Smooth muscle cell (in vitro differentiated cells): ENCODE measurements around the gene AGAP2. TPM values are rescaled to one million over a fixed set of nuclear protein-coding genes. Genes with fewer than 3 reads are reported as not detected.

Experiments used
- DNase-seq: peaks from one replicate; lab custom pipeline; 2025; ENCODE audit not compliant: unreplicated experiment; lab: John Stamatoyannopoulos, UW
- H2AFZ ChIP-seq: fragments of 200-600 bp; sonication (generic); 2 replicates; pipeline ENCODE4 v1.6.0; 2016; ENCODE audit warnings: antibody characterized with exemption, low read depth, mild to moderate bottlenecking
- H3F3A ChIP-seq: fragments of 200-600 bp; sonication (generic); 2 replicates; pipeline ENCODE4 v1.6.0; 2017; ENCODE audit warnings: antibody characterized with exemption, low read depth
- H3K27ac ChIP-seq: fragments of 200-600 bp; sonication (generic); 2 replicates; pipeline ENCODE4 v1.5.1; 2016; ENCODE audit warnings: low read depth, mild to moderate bottlenecking
- H3K27me3 ChIP-seq: fragments of 200-600 bp; sonication (generic); 2 replicates; pipeline ENCODE4 v1.6.1; 2016; ENCODE audit warnings: low read depth, mild to moderate bottlenecking
- H3K36me3 ChIP-seq: fragments of 200-600 bp; sonication (generic); 2 replicates; pipeline ENCODE4 v1.5.1; 2016; ENCODE audit warnings: low read depth
- H3K4me1 ChIP-seq: fragments of 200-600 bp; sonication (generic); 2 replicates; pipeline ENCODE4 v1.5.1; 2016; ENCODE audit warnings: low read depth
- H3K4me2 ChIP-seq: fragments of 200-600 bp; sonication (generic); 2 replicates; pipeline ENCODE4 v1.6.0; 2016; ENCODE audit warnings: mild to moderate bottlenecking
- H3K4me3 ChIP-seq: fragments of 200-600 bp; sonication (generic); 2 replicates; pipeline ENCODE4 v1.5.1; 2016; ENCODE audit warnings: mild to moderate bottlenecking
- H3K79me2 ChIP-seq: fragments of 200-600 bp; sonication (generic); 2 replicates; pipeline ENCODE4 v1.6.0; 2016; ENCODE audit warnings: low read depth, mild to moderate bottlenecking
- H3K9ac ChIP-seq: fragments of 200-600 bp; sonication (generic); 2 replicates; pipeline ENCODE4 v1.6.0; 2016; ENCODE audit warnings: low read depth
- H3K9me3 ChIP-seq: fragments of 200-600 bp; sonication (generic); replicated peaks from 2 replicates; pipeline ENCODE4 v1.5.1; 2016; ENCODE audit warnings: low read depth
- H4K20me1 ChIP-seq: fragments of 200-600 bp; sonication (generic); 2 replicates; pipeline ENCODE4 v1.6.0; 2016; ENCODE audit warnings: low read depth
- CTCF ChIP-seq: fragments of 200-600 bp; sonication (generic); IDR thresholded peaks from 2 replicates; pipeline ENCODE4 v1.5.1; 2017; ENCODE audit warnings: borderline replicate concordance, mild to moderate bottlenecking, antibody characterized with exemption; ENCODE audit not compliant: insufficient read depth, poor library complexity, severe bottlenecking
- WGBS: methylation state at CpG from one replicate; pipeline ENCODE4 v1.1.7; 2016; ENCODE audit warnings: low lambda C conversion rate; 5-methylcytosine and 5-hydroxymethylcytosine counted together
- polyA plus RNA-seq: library from polyadenylated mRNA; unstranded; fragments of >200 nt; fragmentation: Nextera tagmentation; extraction: Ambion mirVana; gene quantifications from 2 replicates; pipeline ENCODE4 v1.2.1, GENCODE V29; 2016
- total RNA-seq: library from RNA; depleted of rRNA; stranded (reverse); fragments of >200 nt; gene quantifications from 2 replicates; pipeline ENCODE4 v1.2.3, GENCODE V29; 2014

AGAP2 gene
- total and polyA plus RNA-seq, 2 experiments from 2014 or later, result not detected

DNA sequence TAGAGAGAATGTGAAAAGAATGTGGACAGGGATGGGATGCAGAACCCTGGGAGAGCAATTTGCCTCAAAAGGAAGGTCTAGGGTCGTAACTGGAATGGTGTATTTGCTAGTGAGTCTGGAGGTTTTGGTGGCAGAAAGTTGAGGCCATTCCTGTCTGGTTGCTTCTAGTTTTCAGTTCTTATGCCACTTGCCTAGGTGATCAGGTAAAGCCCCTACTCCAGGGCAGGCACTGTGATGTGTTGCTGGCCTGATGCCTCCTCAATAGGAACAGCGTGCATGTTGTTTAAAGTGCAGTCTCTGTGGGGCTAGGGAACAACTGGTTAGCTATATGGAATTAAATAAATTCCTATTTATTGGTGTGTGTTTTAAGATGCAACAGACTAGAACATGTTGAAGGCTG, 38.2 kb downstream of the AGAP2 start:
- 98% methylated on average over 2 of the region's 2 CpGs for WGBS
- peaks cover 32% of the 10 kb centered on the region for H3K36me3 ChIP-seq

GRCh38 chr12:57698414-57698813, 40.1 kb downstream of the AGAP2 start:
- no peak for TF ChIP-seq CTCF
- Histone ChIP-seq H3K27ac (no peak overlapping the region), H3K4me1 (peaks cover 6% of the 10 kb centered on the region), H3K36me3 (peaks cover 20% of the 10 kb centered on the region), H3K79me2 (no peaks in the 10 kb centered on the region), H3K4me3 (no peak overlapping the region), H3F3A (no peaks in the 10 kb centered on the region), H3K4me2 (no peak overlapping the region), H3K27me3 (no peaks in the 10 kb centered on the region), H2AFZ (no peak overlapping the region), H3K9ac (no peak overlapping the region), H3K9me3 (no peaks in the 10 kb centered on the region), H4K20me1 (no peaks in the 10 kb centered on the region)
- 98% methylated on average over 3 of the region's 3 CpGs for WGBS
- no peak for DNase-seq

More for the DNA sequence above, 38.2 kb downstream of the AGAP2 start:
- TF ChIP-seq CTCF, result no peak
- no peaks in the 10 kb centered on the region for H4K20me1 ChIP-seq
- H3K4me3 ChIP-seq, result no peak overlapping the region
- H3K9ac ChIP-seq, result no peak overlapping the region
- H3K79me2 ChIP-seq, result no peaks in the 10 kb centered on the region
- no peaks in the 10 kb centered on the region for H3F3A ChIP-seq
- H3K27me3 ChIP-seq, result no peaks in the 10 kb centered on the region
- no peak overlapping the region for H3K4me2 ChIP-seq
- no peak for DNase-seq
- H3K4me1 ChIP-seq, result no peaks in the 10 kb centered on the region
- no peak overlapping the region for H2AFZ ChIP-seq
- H3K9me3 ChIP-seq, result no peaks in the 10 kb centered on the region
- H3K27ac ChIP-seq, result no peak overlapping the region

DNA sequence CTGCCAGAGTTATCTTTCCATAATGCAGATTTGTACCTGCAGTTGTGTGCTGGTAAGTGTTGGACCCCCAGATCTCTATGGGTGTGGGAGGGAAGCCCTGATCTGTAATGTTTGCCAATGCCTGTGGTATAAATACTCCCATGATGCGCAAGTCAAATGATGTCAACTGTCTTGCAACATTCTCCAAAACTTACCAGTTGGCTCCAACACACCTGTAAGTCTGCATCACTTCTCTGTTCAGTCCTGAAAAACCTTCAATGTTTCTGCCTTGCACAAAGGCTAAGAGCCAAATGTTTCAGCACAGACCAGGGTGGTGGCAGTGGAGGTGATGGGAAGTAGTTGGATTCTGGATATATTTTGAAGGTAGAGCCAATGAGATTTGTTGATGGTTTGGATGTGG, 41.5 kb downstream of the AGAP2 start:
- Histone ChIP-seq H4K20me1 (no peaks in the 10 kb centered on the region), H3K36me3 (peaks cover 8% of the 10 kb centered on the region), H3K27me3 (no peaks in the 10 kb centered on the region), H3F3A (no peaks in the 10 kb centered on the region), H3K9me3 (no peaks in the 10 kb centered on the region), H3K4me2 (no peak overlapping the region), H2AFZ (no peak overlapping the region), H3K4me3 (no peak overlapping the region), H3K27ac (no peak overlapping the region), H3K4me1 (peaks cover 6% of the 10 kb centered on the region), H3K9ac (no peak overlapping the region), H3K79me2 (no peaks in the 10 kb centered on the region)
- WGBS, result 100% methylated on average over 1 of the region's 1 CpG
- TF ChIP-seq CTCF, result no peak
- DNase-seq, result no peak

DNA sequence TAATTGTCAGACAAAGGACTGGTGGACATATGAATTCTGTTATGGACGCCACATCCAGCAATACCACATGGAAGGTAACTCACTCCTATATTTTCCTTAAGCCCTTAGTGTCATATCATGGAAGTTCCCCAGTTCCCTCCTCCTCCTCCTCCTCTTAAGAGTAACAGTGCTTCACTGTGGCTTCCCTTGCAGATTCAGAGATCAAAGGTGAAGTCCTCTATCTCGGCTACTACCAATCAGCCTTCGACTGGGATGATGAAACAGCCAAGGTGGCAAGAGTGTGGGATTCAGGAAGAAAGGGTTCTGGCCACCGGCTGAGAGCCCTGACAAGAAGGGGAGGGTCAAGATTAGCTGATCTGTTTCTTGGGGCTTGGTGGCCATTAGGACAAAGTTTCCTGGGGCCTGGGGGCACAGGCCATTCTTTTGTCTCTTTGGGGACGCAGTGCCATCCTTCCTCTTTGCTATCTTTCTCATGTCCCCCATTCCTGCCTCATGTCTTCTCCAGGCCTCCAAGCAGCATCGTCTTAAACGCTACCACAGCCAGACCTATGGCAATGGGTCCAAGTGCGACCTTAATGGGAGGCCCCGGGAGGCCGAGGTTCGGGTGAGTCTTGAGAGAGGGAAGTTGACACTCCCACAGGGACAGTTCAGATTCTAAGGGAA, 42.6 kb downstream of the AGAP2 start:
- no peaks in the 10 kb centered on the region for H3F3A ChIP-seq
- H4K20me1 ChIP-seq, result no peaks in the 10 kb centered on the region
- H3K9ac ChIP-seq, result no peak overlapping the region
- H2AFZ ChIP-seq, result no peak overlapping the region
- DNase-seq, result no peak
- H3K36me3 ChIP-seq, result peaks cover 8% of the 10 kb centered on the region
- no peak overlapping the region for H3K4me3 ChIP-seq
- peaks cover 6% of the 10 kb centered on the region for H3K4me1 ChIP-seq
- H3K9me3 ChIP-seq, result no peaks in the 10 kb centered on the region
- TF ChIP-seq CTCF, result no peak
- H3K79me2 ChIP-seq, result no peaks in the 10 kb centered on the region
- H3K27ac ChIP-seq, result no peak overlapping the region
- H3K4me2 ChIP-seq, result no peak overlapping the region
- no peaks in the 10 kb centered on the region for H3K27me3 ChIP-seq
- 99% methylated on average over 11 of the region's 11 CpGs for WGBS
